Astrocyte (in vitro differentiated cells and primary cell): ENCODE measurements around the gene DIP2B.

Source experiments
- EZH2 ChIP-seq: IDR thresholded peaks from 2 replicates; pipeline ENCODE4 v1.6.1; 2012; ENCODE audit warnings: mild to moderate bottlenecking, low read length, inconsistent platforms; ENCODE audit not compliant: insufficient read depth
- TF ChIP-seq, protein P1 (sequence below): IDR thresholded peaks from 2 replicates; pipeline ENCODE4 v1.5.1; 2011; ENCODE audit warnings: low read depth, mild to moderate bottlenecking, inconsistent platforms, low read length, moderate library complexity; ENCODE audit not compliant: insufficient read depth

DNA sequence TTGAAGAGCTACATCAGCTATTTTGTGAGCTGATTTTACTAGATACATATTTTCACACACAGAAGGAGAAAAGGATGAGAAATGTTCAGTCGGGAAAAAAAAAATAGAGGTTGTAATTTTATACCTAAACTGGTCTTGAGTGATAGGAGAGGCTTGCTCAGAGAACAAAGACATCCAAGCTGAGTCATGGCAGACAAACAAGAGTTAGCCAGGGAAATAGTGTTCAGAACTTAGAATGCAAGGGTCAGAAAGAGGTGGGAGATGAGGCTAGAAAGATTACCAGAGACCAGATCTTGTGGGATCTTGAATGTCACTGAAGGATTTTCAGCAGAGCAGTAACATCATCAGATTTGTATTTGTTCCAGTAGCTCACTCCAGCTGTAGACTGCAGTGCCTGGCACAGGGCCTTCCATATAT, 137.3 kb downstream of the DIP2B start:
- TF ChIP-seq EZH2, result no peak
- TF ChIP-seq, protein P1, sequence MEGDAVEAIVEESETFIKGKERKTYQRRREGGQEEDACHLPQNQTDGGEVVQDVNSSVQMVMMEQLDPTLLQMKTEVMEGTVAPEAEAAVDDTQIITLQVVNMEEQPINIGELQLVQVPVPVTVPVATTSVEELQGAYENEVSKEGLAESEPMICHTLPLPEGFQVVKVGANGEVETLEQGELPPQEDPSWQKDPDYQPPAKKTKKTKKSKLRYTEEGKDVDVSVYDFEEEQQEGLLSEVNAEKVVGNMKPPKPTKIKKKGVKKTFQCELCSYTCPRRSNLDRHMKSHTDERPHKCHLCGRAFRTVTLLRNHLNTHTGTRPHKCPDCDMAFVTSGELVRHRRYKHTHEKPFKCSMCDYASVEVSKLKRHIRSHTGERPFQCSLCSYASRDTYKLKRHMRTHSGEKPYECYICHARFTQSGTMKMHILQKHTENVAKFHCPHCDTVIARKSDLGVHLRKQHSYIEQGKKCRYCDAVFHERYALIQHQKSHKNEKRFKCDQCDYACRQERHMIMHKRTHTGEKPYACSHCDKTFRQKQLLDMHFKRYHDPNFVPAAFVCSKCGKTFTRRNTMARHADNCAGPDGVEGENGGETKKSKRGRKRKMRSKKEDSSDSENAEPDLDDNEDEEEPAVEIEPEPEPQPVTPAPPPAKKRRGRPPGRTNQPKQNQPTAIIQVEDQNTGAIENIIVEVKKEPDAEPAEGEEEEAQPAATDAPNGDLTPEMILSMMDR, result no peak
